GM18861 (cell line): ENCODE results near the gene SURF1.
"Not testable (repeated sequence)": the region's sequence is repeated elsewhere in the genome, so short reads cannot be mapped to it uniquely, and the experiment has no call there.

ENCODE experiments used
- ATAC-seq: cut with Tn5 transposase; IDR thresholded peaks from one replicate; pipeline ENCODE4 v1.9.1; 2021; ENCODE audit not compliant: unreplicated experiment

SURF1 gene, protein sequence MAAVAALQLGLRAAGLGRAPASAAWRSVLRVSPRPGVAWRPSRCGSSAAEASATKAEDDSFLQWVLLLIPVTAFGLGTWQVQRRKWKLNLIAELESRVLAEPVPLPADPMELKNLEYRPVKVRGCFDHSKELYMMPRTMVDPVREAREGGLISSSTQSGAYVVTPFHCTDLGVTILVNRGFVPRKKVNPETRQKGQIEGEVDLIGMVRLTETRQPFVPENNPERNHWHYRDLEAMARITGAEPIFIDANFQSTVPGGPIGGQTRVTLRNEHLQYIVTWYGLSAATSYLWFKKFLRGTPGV

DNA sequence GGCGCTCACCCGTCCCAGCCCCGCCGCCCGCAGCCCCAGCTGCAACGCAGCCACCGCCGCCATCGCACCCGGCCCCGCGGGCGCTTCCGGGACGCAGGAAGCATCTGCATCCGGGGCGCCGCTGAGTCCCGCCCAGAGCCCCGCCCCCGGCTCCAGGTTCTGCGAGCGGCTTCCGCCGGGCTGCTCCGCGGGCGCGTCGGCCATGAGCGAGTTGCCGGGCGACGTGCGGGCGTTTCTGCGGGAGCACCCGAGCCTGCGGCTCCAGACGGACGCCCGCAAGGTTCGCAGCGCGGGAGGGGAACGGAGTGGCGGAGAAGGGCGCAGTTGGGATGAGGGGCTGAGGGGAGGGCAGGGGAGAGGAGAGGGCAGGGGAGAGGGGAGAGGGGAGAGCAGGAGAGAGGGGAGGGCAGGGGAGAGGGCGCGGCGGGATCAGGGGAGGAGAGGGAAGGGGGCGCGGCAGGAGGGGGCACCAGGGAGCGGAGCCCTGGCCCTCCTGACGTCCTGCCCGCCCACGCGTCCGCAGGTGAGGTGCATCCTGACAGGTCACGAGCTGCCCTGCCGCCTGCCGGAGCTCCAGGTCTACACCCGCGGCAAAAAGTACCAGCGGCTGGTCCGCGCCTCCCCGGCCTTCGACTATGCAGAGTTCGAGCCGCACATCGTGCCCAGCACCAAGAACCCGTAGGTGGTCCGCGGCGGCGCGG is at the start of gene SURF1, which contains the start of gene SURF2:
SURF1 (minus strand) TSS at position 97 of the 701 bp plus-strand sequence; CDS start at position 63, 34 bp downstream.
SURF2 (plus strand) TSS at position 160 of the 701 bp plus-strand sequence; CDS start at position 203, 43 bp downstream.
- ATAC-seq = no peak

DNA sequence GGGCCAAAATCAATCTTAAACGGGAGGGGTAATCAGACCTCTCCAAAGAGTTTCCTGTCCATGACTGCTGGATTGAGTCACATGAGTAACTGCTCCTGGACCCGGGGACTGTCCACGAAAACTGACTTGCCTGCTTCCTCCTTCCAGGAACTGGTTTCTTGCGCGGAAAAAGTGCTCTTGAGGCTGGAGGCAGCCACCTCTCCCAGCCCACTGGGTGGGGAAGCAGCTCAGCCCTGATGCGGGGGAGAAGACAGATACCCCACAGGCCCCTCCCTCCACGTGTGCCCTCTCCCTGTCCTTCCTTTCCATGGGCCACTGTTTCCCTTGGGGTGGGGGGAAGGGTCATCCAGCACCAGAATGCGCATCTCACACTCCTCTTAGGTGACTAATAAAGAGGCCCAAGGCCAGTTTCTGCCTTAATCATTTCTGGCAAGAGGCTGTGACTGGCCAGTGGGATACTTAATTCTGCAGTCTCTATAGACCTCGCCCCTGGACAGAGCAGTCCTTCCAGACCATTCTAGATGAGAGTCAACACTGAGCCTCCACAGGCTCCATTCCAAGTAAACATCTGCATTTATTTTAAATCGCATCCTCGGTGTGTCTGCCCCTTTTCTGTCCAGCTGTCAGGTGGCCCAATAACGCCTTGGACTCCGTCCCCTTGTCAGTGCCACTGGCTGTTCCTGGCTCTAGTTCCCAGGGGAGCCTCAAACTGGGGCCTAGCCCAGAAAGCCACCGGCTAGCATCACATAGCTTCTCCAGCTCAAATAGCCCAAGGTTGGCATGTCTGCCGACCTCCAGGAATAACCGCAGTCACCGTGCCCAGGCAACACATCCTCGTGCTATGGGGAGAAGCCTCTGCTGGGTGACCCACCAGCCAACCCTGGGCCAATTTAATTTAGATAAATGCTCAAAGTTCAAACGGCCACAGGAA is 49.5 kb upstream of the SURF1 start:
- no peak for ATAC-seq

DNA sequence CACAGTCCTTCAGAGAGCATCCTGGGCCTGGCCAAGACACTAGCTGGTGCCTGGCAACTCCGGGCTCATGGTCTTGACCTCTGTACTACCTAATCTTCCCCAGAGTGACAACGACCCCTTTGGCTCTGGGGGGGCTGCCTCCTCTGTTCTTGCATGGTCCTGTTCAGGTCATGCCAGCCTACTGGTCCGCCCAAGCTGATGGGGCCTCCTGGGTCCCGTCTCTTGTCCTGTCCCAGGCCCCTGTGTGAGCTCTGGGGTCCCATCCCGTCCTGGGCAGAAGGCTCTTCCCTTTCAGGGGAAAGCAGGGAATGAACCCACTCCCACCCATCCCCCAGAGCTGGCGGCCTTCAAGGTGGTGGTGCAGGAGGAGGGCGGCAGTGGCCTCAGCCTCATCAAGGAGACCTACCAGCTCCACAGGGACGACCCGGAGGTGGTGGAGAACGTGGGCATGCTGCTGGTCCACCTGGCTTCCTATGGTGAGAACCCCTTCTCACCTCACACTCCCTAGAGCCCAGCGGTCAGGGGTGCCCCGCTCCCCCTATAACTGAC is 48.2 kb upstream of the SURF1 start:
- no peak for ATAC-seq

DNA sequence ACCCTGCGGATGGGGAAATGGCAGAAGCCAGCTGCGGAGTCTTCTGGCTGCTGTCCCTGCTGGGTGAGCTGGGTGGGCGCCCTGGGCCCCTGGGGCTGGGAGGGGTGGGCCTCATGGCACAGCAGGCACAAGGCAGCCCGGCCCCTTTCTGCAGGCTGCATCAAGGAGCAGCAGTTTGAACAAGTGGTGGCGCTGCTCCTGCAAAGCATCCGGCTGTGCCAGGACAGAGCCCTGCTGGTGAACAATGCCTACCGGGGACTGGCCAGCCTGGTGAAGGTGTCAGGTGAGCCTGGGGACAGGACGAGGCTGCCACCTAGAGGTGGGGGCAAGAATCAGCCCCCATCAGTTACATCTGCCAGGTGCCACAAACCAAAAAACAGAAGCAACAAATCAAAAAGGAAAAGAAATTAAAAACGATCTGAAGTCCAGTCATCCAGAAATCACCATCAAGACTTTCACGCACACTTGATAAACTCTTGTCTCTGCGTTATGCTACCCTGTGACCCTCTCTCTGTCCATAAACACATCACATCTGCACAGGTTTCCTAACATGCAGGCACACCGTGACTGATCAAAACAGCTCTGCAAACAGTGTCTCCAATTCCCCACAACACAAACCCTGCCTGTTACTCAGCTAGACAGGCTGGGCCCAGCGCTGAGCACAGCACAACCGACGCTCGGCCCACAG is 47.6 kb upstream of the SURF1 start:
- no peak for ATAC-seq

DNA sequence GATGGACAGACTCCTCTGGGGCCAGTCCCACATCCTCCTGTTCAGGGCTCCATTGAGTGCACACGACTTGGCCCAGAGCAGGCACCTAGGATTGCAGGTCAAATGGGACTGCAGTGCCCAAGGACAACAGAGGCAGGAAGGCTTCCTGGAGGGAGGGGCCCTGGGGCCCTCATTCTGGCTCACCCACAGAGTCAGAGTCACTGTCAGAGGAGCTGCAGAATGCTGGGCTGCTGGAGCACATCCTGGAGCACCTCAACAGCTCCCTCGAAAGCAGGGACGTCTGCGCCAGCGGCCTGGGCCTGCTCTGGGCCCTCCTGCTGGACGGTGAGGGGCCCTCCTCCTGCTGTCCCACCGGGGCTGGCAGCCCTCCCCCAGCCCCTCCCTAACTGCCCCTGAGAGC is 46.4 kb upstream of the SURF1 start:
- ATAC-seq = no peak

DNA sequence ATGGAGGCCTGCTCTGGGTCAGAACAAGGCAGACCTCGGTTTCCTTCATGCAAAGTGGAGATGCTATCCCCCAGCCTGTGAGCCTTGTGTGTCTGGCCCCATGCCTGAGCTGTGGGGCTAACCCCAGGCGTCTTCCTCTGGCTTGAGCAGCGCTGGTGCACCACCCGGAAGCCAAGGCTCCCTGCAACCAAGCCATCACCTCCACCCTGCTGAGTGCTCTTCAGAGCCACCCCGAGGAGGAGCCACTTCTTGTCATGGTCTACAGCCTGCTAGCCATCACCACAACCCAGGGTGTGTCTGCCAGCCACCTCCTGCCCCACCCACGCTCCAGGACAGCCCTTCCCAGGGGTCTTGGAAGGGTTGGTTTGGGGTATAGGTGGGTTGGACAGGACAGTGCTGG is 45.3 kb upstream of the SURF1 start:
- no peak for ATAC-seq

DNA sequence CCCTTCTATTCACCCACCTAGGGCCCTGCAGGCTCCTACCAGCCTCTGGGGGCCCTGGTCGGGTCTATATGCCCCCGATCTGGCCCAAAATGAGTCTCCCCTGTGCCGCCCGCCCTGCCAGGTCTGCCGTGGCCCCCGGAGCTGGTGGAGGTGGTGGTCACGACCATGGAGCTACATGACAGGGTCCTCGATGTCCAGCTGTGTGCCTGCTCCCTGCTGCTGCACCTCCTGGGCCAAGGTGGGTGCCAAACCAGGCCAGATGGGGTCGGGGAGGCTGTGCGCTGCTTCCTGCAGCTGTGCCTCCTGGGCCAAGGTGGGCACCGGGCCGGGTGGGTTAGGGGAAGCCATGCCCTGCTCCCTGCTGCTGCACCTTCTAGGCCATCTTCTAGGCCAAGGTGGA is 44.0 kb upstream of the SURF1 start:
- ATAC-seq = no peak

DNA sequence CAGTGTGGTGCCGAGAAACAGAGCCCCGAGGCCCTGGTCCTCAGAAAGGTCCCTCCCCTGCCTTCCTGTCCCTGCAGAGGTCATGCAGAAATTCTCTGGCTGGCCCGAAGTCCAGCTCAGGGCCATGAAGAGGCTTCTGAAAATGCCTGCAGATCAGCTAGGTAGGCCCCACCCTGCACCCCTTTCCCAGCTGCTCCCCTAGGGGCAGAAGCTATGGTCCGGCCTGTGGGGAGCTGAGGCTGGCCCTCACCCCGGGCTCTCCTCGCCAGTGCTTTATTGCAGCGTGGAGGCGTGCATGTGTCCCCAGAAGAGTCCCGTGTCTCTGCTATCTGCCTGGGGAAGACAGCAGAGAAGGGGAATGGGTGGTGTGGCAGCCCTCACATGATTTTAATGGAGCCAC is 41.6 kb upstream of the SURF1 start:
- ATAC-seq = no peak

DNA sequence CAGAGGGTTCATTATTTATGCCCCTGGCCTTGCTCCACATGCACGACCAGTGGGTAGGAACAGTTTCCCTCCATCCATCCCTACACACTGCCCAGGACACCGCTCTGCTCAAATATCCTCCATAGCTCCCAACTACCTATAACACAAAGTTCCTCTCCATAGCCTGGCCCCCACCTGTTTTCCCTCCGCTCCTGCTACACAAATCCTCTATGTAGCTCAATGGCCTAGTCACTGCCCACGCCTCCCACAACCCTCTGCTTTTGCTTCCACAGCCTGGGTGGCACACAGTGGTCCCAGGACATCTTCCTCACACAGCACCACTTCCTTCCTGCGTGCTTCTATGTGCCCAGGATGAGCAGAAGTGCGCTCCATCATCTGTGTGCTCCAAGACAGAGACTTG is 41.1 kb upstream of the SURF1 start:
- no peak for ATAC-seq

DNA sequence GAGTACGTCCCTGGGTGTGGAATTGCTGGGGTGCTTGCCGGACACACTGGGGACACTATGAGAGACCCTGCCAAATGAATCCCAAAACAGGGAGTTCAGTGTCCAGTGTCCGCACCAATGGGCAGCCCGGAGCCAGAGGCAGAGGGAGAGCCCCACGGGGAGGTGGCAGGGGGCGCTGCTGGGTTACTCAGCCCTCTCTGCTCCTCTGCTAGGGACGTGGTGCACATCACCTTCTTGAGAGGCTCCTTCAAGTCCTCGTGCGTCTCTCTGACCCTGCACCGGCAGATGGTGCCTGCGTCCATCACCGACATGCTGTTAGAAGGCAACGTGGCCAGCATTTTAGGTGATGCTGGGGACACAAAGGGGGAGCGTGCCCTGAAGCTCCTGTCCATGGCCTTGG is 40.7 kb upstream of the SURF1 start:
- ATAC-seq = no peak

DNA sequence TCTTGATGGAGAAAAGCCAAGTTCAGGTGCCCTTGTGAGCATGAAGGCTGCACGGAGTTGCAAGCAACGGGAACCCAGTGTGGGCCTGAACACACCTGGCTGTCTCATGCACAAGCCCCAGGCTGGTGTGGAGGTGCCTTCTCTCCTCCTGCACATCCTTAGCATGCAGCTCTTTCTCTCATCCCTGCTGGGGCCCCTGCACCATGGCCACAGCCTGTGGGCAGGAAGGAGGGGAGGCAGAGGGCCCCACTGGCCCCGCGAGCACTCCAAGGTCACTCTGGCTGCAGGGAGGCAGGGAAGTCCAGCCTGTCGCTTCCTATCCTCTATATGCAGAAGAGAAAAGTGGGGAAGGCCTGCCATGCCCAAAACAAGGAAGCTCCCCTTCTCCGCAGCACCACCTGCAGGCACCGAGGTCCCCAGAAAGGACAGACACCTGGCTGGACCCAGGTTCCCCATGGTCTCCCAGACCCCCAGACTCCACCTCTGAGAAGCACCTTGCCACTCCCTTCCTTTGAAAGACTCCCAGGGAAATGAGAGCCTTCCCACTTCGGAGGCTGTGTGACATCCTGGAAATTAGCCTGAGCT is 38.5 kb upstream of the SURF1 start:
- no peak for ATAC-seq

DNA sequence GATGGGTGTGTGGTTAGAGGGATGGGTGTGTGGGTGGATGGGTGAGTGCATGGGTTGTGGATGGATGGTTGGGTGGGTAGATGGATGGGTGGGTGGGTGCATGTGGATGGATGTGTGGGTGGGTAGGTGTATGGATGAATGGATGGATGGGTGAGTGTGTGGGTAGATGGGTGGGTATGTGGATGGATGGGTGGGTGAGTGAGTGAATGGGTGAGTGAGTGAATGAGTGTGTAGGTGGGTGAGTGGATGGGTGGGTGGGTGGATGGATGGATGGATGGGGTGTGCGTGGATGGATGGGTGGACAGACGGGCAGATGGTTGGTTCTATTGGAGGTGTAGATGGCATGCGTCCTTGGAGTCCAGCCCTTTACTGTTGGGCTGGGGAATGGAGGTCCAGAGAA is 37.1 kb upstream of the SURF1 start:
- ATAC-seq = no peak

DNA sequence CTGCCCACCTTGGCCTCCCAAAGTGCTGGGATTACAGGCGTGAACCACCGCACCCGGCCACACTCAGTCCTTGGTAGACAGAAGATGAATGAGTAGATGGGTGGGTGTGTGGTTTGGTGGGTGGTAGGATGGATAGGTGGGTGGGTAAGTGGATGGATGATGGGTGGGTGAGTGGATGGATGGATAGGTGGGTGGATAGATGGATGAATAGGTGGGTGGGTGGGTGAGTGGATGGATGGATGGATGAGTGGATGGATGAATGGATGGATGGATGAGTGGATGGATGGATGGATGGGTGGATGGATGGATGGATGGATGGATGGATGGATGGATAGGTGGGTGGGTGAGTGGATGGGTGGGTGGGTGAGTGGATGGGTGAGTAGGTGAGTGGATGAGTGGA is 36.0 kb upstream of the SURF1 start:
- ATAC-seq = not testable (repeated sequence)

DNA sequence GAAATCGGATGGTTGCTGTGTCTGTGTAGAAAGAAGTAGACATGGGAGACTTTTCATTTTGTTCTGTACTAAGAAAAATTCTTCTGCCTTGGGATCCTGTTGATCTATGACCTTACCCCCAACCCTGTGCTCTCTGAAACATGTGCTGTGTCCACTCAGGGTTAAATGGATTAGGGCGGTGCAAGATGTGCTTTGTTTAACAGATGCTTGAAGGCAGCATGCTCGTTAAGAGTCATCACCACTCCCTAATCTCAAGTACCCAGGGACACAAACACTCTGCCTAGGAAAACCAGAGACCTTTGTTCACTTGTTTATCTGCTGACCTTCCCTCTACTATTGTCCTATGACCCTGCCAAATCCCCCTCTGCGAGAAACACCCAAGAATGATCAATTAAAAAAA is 35.2 kb upstream of the SURF1 start:
- not testable (repeated sequence) for ATAC-seq

DNA sequence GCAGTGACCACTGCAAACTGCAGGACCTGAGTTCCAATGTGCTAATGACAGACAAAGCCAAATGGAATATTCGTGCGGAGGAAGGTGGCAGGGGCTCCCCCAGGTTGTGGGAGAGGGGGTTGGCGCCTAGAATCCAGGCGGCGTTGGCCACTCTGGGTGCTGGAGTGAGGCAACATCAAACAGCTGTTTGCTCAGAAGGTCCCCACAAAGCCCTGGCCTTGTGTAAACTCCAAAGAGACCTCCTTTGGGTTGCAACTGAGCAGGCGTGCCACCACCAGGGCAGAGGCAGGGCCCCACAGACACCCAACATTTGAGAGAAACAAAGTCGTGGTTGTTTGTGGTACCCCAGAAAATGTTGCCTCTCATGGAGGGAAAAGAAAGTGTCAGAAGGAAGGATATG is 34.4 kb upstream of the SURF1 start:
- no peak for ATAC-seq

DNA sequence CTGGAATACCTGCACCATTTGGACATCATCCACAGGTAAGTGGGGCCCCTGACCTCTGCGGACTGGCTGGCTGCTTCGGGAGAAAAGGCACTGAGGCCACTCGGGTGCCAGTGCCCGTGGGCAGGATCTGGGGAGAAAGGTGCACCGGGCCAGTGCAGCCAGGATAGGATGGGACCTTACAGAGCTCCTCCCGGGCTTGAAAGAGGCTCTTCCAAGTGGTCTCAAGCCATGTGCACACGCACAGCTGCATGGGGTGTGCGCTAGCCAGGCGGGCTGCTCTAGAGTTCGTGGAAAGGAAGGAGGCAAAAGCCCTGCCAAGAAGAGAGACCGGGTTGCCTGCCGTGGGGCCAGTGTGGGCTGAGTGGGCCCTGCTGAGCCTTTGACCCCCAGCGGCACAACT is 33.3 kb upstream of the SURF1 start:
- ATAC-seq = no peak

DNA sequence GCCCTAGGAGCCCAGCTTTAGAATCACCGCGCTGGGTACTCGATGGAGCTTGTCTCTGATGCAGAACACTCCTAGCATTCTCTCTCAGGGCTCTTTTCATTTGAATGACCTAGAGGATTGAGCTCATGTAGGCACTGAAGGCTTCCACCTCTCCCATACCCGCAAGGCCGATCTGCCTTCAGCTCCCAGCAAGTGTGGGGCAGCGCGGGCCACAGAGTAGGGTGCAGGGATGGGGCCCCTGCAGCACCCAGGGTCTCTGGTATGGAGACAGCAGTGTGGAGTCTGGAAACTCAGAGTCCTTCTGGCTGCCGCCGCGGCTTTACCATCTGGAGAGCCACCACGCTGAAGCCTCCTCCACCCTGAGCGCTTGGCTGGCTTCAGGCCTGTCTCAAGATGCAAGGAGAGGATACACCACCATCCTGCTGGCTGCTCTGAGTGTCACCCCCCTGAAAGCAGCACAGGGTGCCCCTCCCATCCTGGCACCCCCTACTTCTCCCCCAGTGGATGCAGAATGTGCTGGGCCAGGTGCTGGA is 32.8 kb upstream of the SURF1 start:
- ATAC-seq = no peak

DNA sequence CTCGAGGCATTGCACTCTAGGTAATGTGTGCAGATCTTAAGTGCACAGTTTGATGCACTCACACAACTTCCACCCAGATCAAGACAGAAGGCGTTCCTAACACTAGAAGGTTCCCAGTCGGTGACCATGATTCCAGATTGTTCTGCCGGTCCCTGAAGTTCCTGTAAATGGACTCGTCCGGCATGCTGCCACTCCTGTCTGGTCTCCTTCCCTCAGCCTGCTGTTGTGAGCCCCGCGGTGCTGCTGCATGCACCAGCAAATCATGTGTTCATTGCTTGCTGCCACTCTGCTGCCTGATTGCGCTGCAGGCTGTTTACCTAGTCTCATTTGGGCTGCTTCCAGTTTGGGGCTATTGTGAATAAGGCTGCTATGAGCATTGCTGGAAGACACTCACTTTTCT is 31.4 kb upstream of the SURF1 start:
- ATAC-seq = no peak

DNA sequence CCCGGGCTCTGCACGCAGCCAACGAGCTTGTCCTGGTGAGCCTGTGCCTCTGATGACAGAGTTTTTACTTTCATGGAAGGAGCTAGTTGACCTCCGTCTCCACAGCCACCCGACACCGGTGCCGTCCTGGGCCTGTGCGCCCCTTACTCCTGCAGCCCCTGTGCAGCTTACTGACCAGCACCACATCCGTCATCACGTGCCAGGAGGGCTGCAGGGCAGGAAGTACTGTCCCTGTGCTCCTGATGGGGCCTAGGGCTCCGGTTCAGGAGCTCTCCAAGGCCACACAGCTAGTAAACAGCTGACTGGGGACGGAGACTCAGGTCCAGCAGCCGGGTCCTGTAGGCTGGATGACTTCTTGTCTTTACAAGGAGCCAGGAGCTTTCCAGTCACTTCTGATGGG is 30.1 kb upstream of the SURF1 start:
- ATAC-seq = no peak

DNA sequence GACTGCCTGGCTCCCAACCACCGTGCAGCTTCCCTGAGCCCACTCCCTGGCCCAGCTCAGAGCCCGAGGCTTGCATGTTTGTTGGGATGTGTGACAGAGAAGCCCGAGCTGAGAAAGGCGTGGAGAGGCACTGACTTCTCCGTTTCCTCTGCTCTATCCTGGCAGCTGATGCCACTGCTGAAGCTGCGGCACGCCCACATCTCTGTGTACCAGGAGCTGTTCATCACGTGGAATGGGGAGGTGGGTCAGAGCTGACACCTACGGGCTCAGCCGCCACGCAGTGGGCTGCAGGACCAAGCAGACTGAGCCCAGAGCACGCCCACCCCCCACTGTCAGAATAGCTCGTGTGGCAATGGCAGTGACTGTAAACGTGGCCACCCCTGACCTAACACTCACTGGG is 29.2 kb upstream of the SURF1 start:
- ATAC-seq = no peak
